AG04449 (cell line): Measurements from ENCODE around the gene ESRRA.

Source experiments
- CTCF ChIA-PET: fragments of 350-600 bp; formaldehyde crosslinking; extraction: SDS; loops from one replicate; lab custom pipeline; 2021; ENCODE audit warnings: antibody characterized with exemption; lab: Yijun Ruan, JAX
- POLR2A ChIA-PET: fragments of 400-600, 350-600 bp; formaldehyde crosslinking; extraction: SDS; loops from one replicate; lab custom pipeline; 2020; ENCODE audit warnings: antibody characterized with exemption, inconsistent platforms; lab: Yijun Ruan, JAX
- DNase-seq: peaks from one replicate; pipeline ENCODE4 v3.0.0-alpha.2; 2010; ENCODE audit warnings: low read depth, low spot score
- H3K4me3 ChIP-seq: 2 replicates; pipeline ENCODE4 v1.5.1; 2011; ENCODE audit warnings: low read depth, mild to moderate bottlenecking, control low read depth, low read length
- TF ChIP-seq, protein P1 (sequence below): IDR thresholded peaks from one replicate; pipeline ENCODE4 v1.5.1; 2011; ENCODE audit warnings: mild to moderate bottlenecking, moderate library complexity, low read length, control low read depth, inconsistent platforms; ENCODE audit not compliant: insufficient read depth; ENCODE audit errors: missing control alignments

The ESRRA gene

DNA sequence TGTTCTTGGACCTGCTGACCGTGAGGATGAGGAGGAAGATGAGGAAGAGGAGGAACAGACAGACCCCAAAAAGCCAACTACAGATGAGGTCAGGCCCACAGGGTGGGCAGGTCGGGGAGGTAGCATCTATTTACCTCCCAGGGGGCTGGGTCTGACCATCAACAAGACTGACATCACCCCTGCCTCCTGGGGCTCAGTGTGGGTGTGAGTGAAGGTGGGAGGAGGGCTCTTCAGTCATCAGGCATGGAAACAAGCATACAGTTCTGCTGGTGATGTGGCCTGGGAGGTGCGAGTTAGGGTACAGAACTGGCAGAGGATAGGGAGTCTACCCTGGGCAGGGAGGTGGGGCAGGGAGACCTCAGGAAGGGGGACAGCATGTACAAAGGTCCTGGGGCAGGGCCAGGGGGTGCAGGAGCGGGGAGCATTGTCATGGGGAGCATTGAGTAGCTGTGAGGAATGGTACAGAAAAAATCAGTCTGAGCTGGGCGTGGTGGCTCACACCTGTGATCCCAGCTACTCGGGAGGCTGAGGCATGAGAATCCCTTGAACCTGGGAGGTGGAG, 45.1 kb upstream of the ESRRA start:
- DNase-seq: no peak
- ChIA-PET CTCF (interaction anchor here (15.2 kb wide), 1 partner anchor 12 kb away, joined by 224 read pairs; the partner anchor contains the start of genes PLCB3 and PPP1R14B), POLR2A (no interaction called here)
- TF ChIP-seq, protein P1, sequence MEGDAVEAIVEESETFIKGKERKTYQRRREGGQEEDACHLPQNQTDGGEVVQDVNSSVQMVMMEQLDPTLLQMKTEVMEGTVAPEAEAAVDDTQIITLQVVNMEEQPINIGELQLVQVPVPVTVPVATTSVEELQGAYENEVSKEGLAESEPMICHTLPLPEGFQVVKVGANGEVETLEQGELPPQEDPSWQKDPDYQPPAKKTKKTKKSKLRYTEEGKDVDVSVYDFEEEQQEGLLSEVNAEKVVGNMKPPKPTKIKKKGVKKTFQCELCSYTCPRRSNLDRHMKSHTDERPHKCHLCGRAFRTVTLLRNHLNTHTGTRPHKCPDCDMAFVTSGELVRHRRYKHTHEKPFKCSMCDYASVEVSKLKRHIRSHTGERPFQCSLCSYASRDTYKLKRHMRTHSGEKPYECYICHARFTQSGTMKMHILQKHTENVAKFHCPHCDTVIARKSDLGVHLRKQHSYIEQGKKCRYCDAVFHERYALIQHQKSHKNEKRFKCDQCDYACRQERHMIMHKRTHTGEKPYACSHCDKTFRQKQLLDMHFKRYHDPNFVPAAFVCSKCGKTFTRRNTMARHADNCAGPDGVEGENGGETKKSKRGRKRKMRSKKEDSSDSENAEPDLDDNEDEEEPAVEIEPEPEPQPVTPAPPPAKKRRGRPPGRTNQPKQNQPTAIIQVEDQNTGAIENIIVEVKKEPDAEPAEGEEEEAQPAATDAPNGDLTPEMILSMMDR: no peak
- no peak overlapping the region for H3K4me3 ChIP-seq

DNA sequence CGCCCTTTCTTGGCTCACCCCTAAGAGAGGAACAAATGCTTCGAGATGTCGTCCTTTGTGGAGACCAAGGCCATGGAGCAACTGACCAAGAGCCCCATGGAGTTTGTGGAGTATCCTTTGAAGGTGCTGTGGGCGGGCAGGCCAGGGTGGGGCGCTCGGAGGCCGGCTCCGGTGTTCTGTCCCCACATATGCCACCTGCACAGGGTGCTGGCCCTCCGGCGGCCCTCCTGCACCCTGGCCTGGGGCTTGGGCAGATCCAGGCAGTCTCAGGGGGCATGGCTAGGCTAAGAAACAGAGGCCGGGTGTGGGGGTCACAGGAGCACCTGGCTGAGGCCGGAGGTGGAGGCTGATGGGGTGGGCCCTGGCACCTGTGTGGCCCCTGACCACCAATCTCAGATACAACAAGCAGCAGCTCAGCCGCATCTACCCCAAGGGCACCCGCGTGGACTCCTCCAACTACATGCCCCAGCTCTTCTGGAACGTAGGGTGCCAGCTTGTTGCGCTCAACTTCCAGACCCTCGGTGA, 43.7 kb upstream of the ESRRA start:
- DNase-seq: no peak
- H3K4me3 ChIP-seq: no peak overlapping the region
- TF ChIP-seq, protein P1: no peak
- ChIA-PET POLR2A (interaction anchor here (1.3 kb wide), 1 partner anchor 9 kb away, joined by 5 read pairs; no protein-coding TSS in a partner anchor), CTCF (interaction anchor here (15.2 kb wide), 1 partner anchor 13 kb away, joined by 224 read pairs; the partner anchor contains the start of genes PLCB3 and PPP1R14B)

DNA sequence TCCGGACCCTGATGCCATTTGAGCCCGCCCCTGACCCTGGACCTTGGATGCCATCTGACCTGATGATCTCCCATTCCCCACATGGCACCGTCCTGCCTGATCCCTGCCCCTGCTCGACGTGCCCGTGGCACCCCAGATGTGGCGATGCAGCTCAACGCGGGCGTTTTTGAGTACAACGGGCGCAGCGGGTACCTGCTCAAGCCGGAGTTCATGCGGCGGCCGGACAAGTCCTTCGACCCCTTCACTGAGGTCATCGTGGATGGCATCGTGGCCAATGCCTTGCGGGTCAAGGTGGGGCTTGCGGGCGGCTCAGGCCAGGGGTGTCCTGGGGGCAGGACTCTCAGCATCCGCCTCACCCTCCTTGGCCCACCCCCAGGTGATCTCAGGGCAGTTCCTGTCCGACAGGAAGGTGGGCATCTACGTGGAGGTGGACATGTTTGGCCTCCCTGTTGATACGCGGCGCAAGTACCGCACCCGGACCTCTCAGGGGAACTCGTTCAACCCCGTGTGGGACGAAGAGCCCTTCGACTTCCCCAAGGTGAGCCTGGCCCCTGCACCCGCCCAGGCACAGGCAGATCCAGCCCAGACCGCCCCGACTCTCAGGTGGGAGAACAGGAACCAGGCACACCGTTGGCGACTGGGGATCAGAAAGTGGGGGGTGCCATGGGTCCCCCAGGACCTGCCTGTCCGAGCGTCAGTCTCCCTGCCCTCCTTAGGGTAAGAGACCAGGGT, 42.9 kb upstream of the ESRRA start:
- CTCF ChIA-PET: interaction anchor here (0.9 to 15.2 kb wide), 3 partner anchors 14 to 39 kb away, joined by 3 to 224 read pairs (median 4); partner anchors contain the start of genes NUDT22, PLCB3, PPP1R14B and TRPT1
- DNase-seq: no peak
- H3K4me3 ChIP-seq: no peak overlapping the region
- POLR2A ChIA-PET: interaction anchor here (0.6 to 3.2 kb wide), 4 partner anchors 10 to 77 kb away, joined by 3 to 15 read pairs (median 4); partner anchors contain the start of gene PLCB3
- TF ChIP-seq, protein P1: no peak

DNA sequence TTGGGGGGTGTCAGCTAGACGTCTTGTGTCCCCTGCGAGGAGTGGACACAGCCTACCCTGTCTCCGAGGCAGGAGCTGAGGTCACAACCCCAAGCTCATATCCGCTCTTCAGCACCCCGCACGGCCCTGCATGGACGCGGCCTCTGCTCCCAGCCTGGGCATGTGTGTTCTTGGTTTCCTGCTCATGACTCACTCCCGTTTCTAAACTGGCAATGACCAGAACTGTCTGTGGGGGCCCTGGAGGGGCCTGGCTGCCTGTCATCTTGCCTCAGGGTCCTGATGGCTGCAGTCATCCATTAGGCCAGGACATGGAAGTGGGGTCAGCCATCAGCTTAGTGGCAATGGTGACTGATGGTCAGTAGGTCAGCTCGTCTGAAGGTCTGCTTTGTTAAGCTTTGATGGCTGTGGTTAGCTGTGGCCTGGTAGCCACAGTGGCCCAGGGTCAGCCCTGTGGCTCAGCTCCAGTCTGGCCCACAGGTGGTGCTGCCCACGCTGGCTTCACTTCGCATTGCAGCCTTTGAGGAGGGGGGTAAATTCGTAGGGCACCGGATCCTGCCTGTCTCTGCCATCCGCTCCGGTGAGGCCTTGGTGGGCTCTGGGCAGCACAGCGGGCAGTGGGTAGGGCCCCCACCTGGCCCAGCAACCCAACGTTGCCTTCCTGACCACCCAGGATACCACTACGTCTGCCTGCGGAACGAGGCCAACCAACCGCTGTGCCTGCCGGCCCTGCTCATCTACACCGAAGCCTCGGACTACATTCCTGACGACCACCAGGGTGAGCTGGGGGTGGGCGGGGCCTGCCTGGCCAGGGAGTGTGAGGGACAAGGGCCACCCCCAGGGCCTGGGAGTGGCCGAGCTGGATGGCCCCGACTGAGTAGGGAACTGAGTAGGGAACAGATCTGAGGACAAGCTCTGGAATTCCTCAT, 42.0 kb upstream of the ESRRA start:
- TF ChIP-seq, protein P1: no peak
- CTCF ChIA-PET: interaction anchor here (0.9 to 15.2 kb wide), 6 partner anchors 15 to 91 kb away, joined by 3 to 224 read pairs (median 4); partner anchors contain the start of genes NUDT22, PLCB3, PPP1R14B and TRPT1
- POLR2A ChIA-PET: interaction anchor here (0.6 to 3.2 kb wide), 3 partner anchors 11 to 76 kb away, joined by 3 to 15 read pairs (median 3); partner anchors contain the start of gene PLCB3
- H3K4me3 ChIP-seq: no peak overlapping the region
- no peak for DNase-seq

DNA sequence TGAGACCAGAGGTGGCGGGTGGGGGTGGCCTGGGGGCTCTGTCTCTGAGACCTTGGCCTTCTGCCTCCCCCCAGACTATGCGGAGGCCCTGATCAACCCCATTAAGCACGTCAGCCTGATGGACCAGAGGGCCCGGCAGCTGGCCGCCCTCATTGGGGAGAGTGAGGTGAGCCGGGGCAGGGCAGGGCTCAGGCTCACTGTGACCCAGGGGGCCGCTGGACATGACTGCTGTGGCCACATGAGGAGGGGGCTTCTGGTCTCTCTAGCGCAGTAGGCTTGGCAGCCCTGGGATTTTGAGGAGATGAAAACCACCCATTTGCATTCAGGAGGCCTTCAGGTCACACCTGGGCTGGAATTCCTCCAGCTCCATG, 41.4 kb upstream of the ESRRA start:
- TF ChIP-seq, protein P1: no peak
- POLR2A ChIA-PET: interaction anchor here (1.1 to 3.2 kb wide), 2 partner anchors 12 to 23 kb away, joined by 4 to 15 read pairs; partner anchors contain the start of genes FKBP2 and PLCB3
- CTCF ChIA-PET: interaction anchor here (1.3 to 15.2 kb wide), 6 partner anchors 10 to 91 kb away, joined by 4 to 224 read pairs (median 8); partner anchors contain the start of genes PLCB3 and PPP1R14B

More for the DNA sequence above, 41.4 kb upstream of the ESRRA start:
- DNase-seq: no peak
- H3K4me3 ChIP-seq: no peak overlapping the region
